SU-DHL-6 (cell line): ENCODE results near the gene GOLPH3.

Source experiments
- EZH2phosphoT487 ChIP-seq: fragments of 200-600 bp; sonication (generic), shearing (Covaris generic); conservative IDR thresholded peaks from 2 replicates; pipeline ENCODE4 v1.6.1; 2018; ENCODE audit warnings: mild to moderate bottlenecking, antibody characterized with exemption, low read length, moderate library complexity, mixed read lengths
- TF ChIP-seq, protein P1 (sequence below): fragments of 200-600 bp; sonication (generic); IDR thresholded peaks from one replicate; pipeline ENCODE4 v1.5.1; 2017; ENCODE audit warnings: antibody characterized with exemption, mild to moderate bottlenecking, low read length, moderate library complexity; ENCODE audit not compliant: insufficient read depth, poor library complexity, severe bottlenecking

DNA sequence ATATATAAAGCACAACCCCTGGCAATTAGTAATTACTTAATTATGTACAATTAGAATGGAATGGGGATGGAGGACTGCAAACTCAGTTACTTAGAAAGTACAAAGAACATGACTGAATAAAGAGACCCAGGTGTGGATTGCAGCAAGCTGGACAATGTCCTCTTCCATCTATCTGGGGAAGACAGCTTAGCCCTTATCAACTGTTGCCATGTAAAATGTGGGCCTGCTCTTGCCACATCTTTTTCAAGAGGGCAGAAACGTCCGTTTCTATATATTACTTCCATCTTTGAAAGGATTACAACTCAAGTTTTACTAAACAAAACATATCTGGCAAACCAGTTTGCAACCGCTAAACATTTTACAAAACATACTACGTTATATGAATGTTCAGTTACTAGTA lies 26.2 kb downstream of the GOLPH3 start:
- TF ChIP-seq, protein P1, sequence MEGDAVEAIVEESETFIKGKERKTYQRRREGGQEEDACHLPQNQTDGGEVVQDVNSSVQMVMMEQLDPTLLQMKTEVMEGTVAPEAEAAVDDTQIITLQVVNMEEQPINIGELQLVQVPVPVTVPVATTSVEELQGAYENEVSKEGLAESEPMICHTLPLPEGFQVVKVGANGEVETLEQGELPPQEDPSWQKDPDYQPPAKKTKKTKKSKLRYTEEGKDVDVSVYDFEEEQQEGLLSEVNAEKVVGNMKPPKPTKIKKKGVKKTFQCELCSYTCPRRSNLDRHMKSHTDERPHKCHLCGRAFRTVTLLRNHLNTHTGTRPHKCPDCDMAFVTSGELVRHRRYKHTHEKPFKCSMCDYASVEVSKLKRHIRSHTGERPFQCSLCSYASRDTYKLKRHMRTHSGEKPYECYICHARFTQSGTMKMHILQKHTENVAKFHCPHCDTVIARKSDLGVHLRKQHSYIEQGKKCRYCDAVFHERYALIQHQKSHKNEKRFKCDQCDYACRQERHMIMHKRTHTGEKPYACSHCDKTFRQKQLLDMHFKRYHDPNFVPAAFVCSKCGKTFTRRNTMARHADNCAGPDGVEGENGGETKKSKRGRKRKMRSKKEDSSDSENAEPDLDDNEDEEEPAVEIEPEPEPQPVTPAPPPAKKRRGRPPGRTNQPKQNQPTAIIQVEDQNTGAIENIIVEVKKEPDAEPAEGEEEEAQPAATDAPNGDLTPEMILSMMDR = no peak
- TF ChIP-seq EZH2phosphoT487 = no peak
